Measurements from ENCODE around the gene EPB41L3.

Gene EPB41L3

DNA sequence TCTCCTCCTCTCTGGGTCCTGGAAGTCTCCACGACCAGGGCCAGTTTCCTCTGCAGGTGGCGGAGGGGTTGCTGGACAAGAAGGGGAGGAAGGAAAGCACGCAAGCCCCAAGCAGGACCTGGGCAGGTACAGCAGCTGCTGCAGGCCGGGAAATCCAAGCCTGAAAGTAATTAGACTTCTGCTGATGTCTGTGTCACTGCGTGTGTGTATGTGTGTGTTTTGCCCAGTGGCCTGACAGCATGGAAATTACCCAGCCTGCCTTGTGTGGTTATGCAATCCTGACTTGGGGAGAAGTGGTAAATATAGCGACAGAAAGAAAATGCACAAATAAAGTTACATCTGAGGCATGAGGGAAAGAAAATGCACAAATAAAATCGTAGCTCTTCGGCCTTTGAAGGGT is 126.5 kb downstream of the EPB41L3 start:
- no peak for DNase-seq (ENCODE audit: low spot score)
- no peak for FAIRE-seq

DNA sequence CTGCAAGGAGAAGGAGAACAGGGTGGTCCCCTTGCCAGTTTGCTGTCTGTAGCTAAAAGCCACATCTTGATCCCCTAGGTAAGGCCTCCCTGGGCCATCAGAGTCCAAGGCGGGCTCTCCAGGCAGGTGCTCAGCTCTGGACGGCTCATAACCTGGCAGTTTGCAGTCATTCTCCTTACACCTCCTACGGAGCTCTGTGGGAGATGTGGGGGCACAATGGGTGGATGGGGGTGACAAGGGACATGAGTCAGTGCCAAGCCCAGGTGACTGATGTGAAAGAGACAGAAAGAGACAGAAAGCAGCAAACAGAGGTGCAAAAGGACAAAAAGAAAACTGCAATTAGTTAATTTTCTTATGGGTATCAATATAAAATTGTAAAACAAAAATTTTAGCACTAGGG is 127.7 kb downstream of the EPB41L3 start:
- no peak for FAIRE-seq
- no peak for DNase-seq (ENCODE audit: low spot score)

DNA sequence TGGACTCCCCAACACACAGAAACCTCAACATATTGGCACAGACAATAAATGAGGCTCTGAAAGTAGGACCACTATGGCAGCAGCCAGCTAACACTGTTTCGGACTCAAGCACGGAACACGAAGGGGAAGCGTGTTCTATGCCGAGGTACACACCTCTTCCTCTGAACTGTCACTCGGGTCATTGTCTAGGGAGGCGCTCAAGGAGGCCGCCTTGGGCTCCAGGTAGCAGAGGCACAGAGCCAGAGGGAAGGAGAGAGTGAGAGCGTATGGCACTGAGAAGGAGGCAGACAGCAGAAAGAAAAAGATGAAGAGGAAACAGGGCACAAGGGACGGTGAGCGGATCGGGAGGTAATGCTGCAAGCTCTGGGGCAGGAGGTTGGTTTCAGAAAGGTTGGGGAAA is 128.1 kb downstream of the EPB41L3 start:
- DNase-seq (ENCODE audit: low spot score) = no peak
- no peak for FAIRE-seq

- FAIRE-seq (no peak), DNase-seq (ENCODE audit: low spot score) (no peak)
Observed at GRCh38 chr18:5415031-5415430, 128.8 kb downstream of the EPB41L3 start.

GRCh38 chr18:5414546-5414945 is 129.3 kb downstream of the EPB41L3 start:
- DNase-seq (ENCODE audit: low spot score) = no peak
- no peak for FAIRE-seq

GRCh38 chr18:5413447-5413846 is 130.3 kb downstream of the EPB41L3 start:
- no peak for FAIRE-seq

GRCh38 chr18:5410582-5410981 is 133.2 kb downstream of the EPB41L3 start:
- FAIRE-seq = no peak

More at GRCh38 chr18:5413447-5413846, 130.3 kb downstream of the EPB41L3 start:
- no peak for DNase-seq (ENCODE audit: low spot score)

GRCh38 chr18:5398269-5398668 is 145.5 kb downstream of the EPB41L3 start:
- no peak for FAIRE-seq
- no peak for DNase-seq (ENCODE audit: low spot score)

More at GRCh38 chr18:5410582-5410981, 133.2 kb downstream of the EPB41L3 start:
- DNase-seq (ENCODE audit: low spot score) = no peak

DNA sequence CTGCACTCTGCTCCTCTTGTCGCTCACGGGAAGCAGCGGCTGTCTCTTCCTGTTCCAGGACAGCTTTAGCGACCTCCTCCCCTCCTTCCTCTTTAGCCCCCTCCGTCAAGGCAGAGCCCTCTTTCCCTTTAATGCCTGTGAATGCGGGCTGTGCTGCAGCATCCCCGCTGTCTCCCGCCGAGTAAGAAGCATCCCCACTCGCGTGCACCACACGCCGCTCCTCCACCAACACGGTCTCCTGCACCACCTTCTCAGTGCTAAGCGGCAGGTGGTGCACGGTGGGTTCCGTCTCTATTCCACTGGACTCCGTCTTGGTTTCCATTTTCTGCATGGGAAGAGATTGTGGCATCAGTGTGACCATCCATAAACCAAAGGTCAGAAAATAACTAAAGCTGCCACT is 146.7 kb downstream of the EPB41L3 start:
- DNase-seq (ENCODE audit: low spot score) (no peak), FAIRE-seq (no peak)

DNA sequence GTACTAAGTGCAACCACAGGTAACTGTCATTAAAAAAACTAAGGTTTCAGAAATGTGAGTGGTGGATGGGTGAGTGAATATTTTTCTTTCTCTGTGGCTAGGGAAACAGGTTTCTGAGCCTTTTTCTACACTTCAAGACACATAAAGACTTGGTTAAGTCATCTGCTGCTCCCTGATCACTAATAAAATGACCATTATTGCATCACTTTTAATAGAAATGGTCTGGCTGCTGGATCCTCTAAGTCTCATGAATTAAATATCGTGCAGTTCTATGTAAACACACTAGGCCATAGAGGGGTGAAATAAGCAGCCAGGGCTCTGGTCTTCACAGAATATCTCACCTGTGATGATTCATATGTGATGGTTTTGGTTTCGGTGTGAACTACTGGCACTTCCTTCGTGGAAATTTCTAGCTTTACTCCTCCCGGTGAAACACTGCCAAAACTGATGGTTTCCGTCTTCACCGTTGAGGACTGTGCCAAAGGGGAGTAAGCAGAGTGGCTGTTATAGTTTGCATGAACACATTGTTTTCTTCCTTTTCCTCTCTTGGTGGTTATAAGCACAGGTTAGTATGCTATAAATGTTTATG is 147.8 kb downstream of the EPB41L3 start:
- DNase-seq (ENCODE audit: low spot score) (no peak), FAIRE-seq (no peak)

DNA sequence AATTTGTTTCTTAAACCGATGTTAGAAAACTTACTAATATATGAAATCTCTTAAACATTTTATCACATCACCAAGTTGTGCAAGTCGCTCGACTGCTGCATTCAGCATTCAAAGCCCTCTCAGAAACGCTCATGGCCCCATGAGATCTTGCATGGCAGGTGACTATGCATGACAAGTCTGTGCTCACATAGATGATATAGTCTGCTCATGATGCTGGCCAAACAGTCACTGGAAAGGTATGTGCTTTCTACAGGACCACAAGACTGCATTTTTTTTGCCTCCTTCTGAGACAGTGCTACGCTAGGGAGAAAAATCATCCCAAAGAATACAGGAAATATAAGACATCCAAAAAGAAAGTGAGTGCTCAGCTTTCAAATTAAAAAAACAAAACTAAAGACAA is 150.0 kb downstream of the EPB41L3 start:
- no peak for DNase-seq (ENCODE audit: low spot score)
- no peak for FAIRE-seq

- FAIRE-seq (no peak), DNase-seq (ENCODE audit: low spot score) (no peak)
Observed at GRCh38 chr18:5391409-5391808, 152.4 kb downstream of the EPB41L3 start.

- FAIRE-seq (no peak), DNase-seq (ENCODE audit: low spot score) (no peak)
Observed at GRCh38 chr18:5389356-5389755, 154.4 kb downstream of the EPB41L3 start.

- DNase-seq (ENCODE audit: low spot score) = no peak
- FAIRE-seq = no peak
Observed at GRCh38 chr18:5388896-5389295, 154.9 kb downstream of the EPB41L3 start.

- no peak for FAIRE-seq
- DNase-seq (ENCODE audit: low spot score) = no peak
Observed at GRCh38 chr18:5380586-5380985, 163.2 kb downstream of the EPB41L3 start.

DNA sequence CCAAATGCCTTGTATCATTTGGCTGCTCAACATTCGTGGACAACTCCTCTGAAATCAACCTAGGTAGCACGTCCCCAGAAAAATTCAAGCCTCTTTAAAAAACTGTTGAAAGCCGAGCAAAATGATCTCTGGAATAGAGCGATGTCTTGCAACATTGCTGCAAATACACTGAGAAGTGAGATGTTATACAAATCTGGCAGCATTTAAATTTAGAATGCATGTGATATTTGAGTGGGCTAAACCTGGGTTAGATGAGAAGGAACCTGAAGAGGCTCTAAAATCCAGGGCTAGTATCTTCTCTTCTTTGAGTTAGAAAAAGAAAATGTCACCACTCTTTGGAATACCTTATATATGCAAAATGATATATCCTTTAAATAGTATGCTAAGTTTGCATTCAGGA is 166.8 kb downstream of the EPB41L3 start:
- DNase-seq (ENCODE audit: low spot score) (no peak), FAIRE-seq (no peak)

DNA sequence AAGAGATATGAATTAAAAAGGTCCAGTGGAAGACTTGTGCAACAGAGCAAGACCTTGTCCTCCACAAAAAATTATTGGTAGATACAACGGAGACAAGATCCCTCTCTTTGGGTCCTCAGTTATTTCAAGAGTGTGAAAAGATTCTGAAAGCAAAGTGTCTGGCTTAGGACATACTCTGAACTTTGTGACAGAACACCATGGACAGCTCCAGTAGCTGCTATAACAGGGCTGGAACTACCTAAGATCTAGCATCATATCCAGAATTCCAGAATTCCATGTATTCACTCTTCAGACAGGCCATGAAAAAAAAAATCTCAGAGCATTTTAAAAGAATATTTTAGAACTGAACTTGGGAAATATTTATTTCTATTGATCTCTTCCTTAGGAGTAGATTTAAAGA is 173.5 kb downstream of the EPB41L3 start:
- no peak for FAIRE-seq

GRCh38 chr18:5369513-5369912 is 174.3 kb downstream of the EPB41L3 start:
- DNase-seq (ENCODE audit: low spot score) (no peak), FAIRE-seq (no peak)

More for the DNA sequence above, 173.5 kb downstream of the EPB41L3 start:
- no peak for DNase-seq (ENCODE audit: low spot score)

DNA sequence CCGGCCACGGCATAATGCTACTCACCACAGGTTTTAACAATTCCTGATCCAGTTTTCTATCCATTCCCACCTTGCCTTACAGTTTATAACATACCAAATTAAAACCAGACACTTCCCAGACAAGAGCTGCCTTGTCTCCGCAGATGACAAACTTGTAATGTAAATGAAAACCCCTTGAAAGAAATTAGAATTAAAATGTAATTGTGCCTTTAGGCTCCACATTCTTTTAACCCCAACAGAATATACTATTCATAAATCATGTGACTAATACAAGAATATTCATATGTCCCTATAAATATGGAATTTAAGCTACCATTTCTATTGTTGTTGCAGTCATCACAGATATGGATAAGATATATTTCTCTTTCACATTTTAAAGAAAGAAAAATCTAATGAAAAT is 178.4 kb downstream of the EPB41L3 start:
- DNase-seq (ENCODE audit: low spot score) (no peak), FAIRE-seq (no peak)

- FAIRE-seq = no peak
- no peak for DNase-seq (ENCODE audit: low spot score)
Observed at GRCh38 chr18:5350636-5351035, 193.2 kb downstream of the EPB41L3 start.
